ENCODE results near the gene KIFC1.
"Not testable (repeated sequence)": the region's sequence is repeated elsewhere in the genome, so short reads cannot be mapped to it uniquely, and the experiment has no call there.

DNA sequence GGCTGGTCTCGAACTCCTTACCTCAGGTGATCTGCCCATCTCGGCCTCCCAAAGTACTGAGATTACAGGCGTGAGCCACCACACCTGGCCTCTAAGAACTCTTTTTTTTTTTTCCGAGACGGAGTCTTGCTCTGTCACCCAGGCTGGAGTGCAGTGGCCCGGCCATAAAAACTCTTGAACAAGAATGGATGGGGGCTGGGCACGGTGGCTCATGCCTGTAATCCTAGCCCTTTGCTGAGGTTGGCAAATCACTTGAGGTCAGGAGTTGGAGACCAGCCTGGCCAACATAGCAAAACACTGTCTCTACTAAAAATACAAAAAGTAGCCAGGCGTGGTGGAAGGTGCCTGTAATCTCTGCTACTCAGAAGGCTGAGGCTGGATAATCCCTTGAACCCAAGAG lies 19.7 kb upstream of the KIFC1 start:
- TF ChIP-seq, protein P1, sequence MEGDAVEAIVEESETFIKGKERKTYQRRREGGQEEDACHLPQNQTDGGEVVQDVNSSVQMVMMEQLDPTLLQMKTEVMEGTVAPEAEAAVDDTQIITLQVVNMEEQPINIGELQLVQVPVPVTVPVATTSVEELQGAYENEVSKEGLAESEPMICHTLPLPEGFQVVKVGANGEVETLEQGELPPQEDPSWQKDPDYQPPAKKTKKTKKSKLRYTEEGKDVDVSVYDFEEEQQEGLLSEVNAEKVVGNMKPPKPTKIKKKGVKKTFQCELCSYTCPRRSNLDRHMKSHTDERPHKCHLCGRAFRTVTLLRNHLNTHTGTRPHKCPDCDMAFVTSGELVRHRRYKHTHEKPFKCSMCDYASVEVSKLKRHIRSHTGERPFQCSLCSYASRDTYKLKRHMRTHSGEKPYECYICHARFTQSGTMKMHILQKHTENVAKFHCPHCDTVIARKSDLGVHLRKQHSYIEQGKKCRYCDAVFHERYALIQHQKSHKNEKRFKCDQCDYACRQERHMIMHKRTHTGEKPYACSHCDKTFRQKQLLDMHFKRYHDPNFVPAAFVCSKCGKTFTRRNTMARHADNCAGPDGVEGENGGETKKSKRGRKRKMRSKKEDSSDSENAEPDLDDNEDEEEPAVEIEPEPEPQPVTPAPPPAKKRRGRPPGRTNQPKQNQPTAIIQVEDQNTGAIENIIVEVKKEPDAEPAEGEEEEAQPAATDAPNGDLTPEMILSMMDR (IDR thresholded peaks at IDR 0.05): not testable (repeated sequence)
- not testable (repeated sequence) for TF ChIP-seq POLR2AphosphoS5, POLR2A (IDR thresholded peaks at IDR 0.05)

All from suprapubic skin (tissue), 4 donors.